ENCODE results near the gene NME7.

NME7 gene

GRCh38 chr1:169214598-169214997, 153.0 kb downstream of the NME7 start:
- Histone ChIP-seq H3K27me3 (no peaks in the 10 kb centered on the region), H3K4me3 (ENCODE audit: low read depth, low read length) (no peak overlapping the region), H3K9me3 (no peaks in the 10 kb centered on the region), H3K4me1 (no peaks in the 10 kb centered on the region), H3K36me3 (no peaks in the 10 kb centered on the region)
- no peak for DNase-seq
- TF ChIP-seq CTCF (IDR thresholded peaks at IDR 0.05; ENCODE audit: low read depth, low read length): no peak

- Histone ChIP-seq H3K4me1 (no peaks in the 10 kb centered on the region), H3K9me3 (no peaks in the 10 kb centered on the region), H3K27me3 (no peaks in the 10 kb centered on the region), H3K36me3 (no peaks in the 10 kb centered on the region), H3K4me3 (ENCODE audit: low read depth, low read length) (no peak overlapping the region)
- DNase-seq: no peak
- TF ChIP-seq CTCF (IDR thresholded peaks at IDR 0.05; ENCODE audit: low read depth, low read length): no peak
Observed at GRCh38 chr1:169212088-169212487, 155.5 kb downstream of the NME7 start.

- Histone ChIP-seq H3K4me3 (ENCODE audit: low read depth, low read length) (no peak overlapping the region), H3K9me3 (no peaks in the 10 kb centered on the region), H3K27me3 (no peaks in the 10 kb centered on the region), H3K36me3 (no peaks in the 10 kb centered on the region), H3K4me1 (no peaks in the 10 kb centered on the region)
- DNase-seq: no peak
- TF ChIP-seq CTCF (IDR thresholded peaks at IDR 0.05; ENCODE audit: low read depth, low read length): no peak
Observed at GRCh38 chr1:169207797-169208520, 159.6 kb downstream of the NME7 start.

- Histone ChIP-seq H3K36me3 (no peaks in the 10 kb centered on the region), H3K9me3 (no peaks in the 10 kb centered on the region), H3K27me3 (no peaks in the 10 kb centered on the region), H3K4me3 (ENCODE audit: low read depth, low read length) (no peak overlapping the region), H3K4me1 (no peaks in the 10 kb centered on the region; the same call in none of the 2 replicates)
- no peak for DNase-seq
- no peak for TF ChIP-seq CTCF (IDR thresholded peaks at IDR 0.05; ENCODE audit: low read depth, low read length)
Observed at GRCh38 chr1:169204157-169204556, 163.4 kb downstream of the NME7 start.

GRCh38 chr1:169202791-169203665, 164.6 kb downstream of the NME7 start:
- H3K4me1 ChIP-seq: no peaks in the 10 kb centered on the region; the same call in none of the 2 replicates
- DNase-seq: no peak
- no peak for TF ChIP-seq CTCF (IDR thresholded peaks at IDR 0.05; ENCODE audit: low read depth, low read length)

More at GRCh38 chr1:169202791-169203665, 164.6 kb downstream of the NME7 start:
- Histone ChIP-seq H3K27me3 (no peaks in the 10 kb centered on the region), H3K36me3 (no peaks in the 10 kb centered on the region), H3K9me3 (no peaks in the 10 kb centered on the region), H3K4me3 (ENCODE audit: low read depth, low read length) (no peak overlapping the region)
